GM18870 (cell line): ENCODE measurements around the gene IHH.

Experiments
- ATAC-seq: cut with Tn5 transposase; IDR thresholded peaks from one replicate; pipeline ENCODE4 v1.9.1; 2021; ENCODE audit warnings: moderate library complexity; ENCODE audit not compliant: unreplicated experiment

The IHH gene

DNA sequence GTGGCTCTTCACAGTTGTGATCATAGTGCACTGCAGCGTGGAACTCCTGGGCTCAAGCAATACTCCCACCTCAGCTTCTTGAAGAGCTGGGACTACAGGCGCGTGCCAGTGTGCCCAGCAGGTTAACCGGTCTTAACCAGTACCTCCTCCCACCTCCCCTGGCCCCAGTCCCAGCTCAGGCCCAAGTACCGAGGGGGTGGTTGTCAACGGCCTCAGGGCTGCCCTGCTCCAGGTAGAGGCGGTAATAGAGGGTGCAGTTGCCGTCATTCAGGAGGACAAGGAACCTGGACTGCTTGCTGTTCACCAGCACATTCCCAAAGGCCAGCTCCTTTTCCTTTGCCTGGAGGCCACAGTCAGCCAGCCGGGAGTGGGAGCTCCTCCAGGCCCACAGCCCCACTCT lies 39.1 kb downstream of the IHH start:
- no peak for ATAC-seq

DNA sequence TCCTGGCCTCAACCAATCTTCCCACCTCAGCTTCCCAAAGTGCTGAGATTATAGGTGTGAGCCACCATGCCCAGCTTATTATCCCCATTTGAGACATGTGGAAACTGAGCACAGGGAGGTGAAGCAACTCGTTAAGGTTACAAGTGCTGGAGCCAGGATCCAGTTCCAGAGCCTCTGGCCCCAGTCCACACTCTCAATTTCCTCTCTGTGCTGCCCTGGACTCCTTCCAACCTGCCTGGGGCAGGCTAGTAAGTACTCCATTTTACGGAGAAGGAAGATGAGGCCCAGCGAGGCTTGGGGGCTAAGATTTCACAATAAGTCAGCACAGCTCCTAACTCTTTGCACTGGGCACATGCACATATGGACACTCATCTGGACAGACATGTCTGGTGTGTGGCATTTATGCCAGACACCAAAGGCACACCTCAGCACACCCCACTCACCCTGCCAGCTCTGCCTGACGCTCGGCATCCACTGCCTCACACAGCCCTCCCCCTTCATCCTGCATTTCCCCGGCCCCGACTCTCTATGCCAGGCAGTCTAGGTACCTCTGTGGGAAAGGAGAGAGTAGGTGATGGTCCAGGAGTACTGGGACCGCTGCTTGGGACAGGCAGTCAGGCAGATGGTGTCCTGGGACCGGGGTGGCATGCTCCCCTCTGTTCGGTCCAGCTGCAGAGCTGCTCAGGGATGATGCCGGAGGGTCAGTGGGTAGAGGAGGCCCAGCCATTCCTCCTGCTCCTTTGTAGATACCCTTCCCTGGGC lies 39.9 kb downstream of the IHH start:
- ATAC-seq = no peak

DNA sequence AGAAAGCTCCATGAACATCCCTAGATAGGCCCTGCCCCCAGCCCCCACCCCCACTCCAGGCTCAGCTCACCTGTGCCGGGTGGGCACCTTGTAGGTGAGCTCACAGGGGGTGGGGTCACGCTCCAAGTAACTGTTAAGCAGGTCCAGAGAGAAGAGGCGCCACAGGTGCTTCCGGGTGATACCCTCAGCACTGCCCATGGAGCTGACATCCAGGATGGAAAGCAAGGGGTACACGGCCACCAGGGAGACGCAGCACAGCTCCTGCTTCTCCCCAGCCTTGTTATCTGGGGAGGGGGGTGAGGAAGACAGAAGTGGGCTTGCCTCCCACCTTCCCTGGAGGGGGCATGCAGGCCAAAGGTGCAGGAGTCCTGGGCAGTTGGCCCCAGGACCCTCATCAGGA lies 41.3 kb downstream of the IHH start:
- no peak for ATAC-seq

DNA sequence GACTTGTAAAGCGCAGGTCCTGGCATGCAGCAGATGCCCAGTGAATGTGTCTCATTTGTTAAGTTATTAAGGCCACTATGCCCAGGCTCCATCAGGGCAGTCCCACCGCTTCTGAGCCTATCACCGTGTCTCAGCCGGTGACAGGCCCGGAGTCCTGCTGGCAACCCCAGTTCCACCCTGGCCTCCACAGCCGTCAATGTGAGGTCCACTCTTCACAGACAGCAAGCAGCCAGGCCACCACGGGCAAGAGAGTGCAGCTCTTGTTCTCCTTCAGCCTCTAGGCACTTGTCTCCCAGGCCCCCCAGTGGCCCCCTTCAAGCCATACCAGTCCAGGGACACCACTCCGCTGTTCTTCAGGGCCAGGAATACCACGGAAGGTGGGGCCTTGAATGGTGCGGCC lies 42.0 kb downstream of the IHH start:
- no peak for ATAC-seq

DNA sequence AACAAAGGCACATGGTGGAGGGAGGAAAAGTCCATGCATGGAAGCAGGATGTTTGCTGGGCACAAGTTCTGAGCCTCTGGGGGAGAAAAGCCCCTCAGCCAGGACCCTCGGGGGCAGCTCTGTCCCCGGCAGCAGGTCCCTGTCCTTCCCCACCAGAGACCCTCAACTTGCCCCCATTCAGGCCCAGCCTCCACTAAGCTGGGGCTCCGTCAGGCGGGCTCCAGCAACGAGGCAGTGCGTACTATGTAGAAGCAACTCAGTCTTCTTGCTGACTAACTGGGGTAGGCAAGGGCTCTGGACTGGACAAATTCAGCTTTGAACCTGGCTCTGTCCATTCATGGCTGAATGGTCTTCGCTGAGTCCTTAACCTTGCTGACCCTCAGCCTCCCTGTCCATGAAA lies 42.4 kb downstream of the IHH start:
- ATAC-seq = no peak

DNA sequence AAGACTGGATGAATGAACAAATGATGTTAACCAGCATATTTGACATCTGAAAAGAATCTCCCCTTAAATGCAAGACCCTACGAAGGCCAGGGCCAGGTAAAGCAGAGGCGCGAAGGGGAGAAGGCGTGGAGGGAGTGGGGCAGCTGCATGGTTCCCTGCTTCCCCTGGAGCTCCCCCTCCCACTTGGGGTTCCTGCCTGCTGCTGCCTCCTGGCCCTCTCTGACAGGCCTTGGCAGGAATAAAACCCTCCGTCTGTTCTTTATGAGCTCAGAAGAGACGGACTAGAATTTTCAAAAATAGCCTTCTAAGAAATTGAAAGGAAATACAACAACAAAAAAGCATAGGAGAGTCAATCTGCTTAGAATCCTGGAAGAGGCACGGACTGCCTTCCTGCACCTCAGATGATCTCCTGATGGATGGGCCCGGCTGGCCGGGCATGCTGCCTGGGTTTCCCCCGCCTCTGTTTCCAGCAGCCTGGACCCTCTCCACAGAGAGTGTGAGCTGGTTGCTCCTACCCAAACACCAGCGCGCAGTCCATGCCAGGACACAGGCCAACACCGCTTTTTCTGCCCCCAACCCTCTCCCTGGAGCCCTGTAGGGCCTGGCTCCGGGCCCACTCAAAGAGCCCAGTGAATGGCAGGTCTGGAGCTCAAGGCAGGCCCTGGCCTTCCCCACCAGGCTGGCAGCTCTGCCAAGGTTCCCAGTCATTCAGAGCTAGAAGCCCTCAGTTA lies 43.4 kb downstream of the IHH start:
- no peak for ATAC-seq

DNA sequence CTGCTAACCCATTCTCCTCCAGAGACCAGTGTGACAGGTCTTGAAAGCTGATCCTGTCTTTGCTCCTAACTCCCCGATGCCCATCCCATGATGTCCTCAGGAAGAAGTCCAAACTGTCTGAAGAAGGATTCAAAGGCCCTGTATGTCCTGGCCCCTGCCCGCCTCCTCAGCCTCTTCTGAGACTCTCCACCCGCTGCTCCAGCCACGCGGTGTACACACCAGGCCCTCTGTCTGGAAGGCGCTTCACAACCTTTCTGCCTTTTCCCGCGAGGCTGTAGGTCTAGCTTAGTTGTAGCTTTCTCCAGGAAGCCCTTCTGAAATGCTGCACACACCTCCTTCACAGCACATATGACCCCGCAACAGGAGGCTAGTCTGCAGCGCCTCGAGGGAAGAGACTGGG lies 44.0 kb downstream of the IHH start:
- ATAC-seq = no peak

DNA sequence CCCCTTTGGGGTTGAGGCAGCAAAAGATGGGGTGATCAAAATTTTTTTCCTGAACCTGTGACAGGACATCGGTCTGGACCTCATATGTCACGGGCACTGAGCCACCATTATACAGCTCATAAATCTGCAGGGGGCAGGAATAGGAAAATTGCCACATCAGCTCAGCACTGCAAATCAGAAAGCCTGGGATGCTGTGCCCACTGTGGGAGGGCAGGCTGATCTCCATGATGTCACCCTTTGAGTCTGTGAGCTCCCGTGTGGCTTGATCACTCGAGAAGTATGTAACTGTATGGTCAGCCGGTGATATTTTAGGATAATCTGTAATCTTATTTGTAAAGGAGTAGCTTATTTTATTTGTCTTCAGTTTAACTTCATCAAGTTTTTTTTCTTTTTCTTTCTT lies 49.8 kb downstream of the IHH start:
- no peak for ATAC-seq

DNA sequence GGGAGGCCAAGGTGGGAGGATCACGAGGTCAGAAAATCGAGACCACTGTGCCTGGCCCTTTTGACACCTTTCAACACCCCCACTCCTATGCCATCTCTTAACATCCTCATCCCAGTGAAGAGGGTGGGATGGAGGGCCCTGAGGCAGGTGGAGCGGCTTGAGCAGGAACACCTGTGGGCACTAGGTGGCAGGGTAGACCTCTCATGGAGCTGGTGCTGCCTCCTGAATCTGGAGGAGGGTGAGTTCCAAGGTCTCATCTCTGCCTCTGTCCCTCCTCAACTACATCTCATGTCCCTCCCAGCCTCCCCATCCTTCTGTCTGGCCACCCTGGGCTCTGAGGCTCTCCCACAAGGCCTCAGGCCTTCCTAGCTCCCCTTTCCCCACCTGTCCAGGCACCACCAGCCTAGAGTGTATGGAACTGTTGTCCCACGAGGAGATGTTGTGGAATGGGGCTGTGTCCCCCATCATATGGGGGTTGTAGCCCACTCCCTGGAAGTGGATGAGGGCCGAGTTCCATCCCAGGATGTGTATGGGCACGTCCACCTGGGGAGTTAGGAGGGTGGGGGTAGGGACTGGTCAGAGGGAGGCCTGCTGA lies 50.5 kb downstream of the IHH start:
- no peak for ATAC-seq

DNA sequence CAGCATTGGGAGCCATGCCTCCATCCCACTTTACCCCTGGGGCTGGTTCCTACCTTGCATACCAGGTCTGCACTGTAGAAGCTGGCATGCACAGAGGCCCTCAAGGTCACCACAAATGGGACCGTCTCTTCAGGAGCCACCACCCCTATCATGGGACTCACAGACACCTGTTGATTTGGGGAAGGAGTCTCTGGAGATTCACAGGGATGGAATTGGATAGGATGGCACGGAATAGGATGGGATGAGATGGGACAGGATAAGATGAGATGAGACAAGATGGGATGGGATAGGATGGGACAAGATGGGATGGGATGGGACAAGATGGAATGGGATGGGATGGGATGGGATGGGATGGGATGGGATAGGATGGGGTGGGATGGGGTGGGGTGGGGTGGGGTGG lies 51.4 kb downstream of the IHH start:
- no peak for ATAC-seq
